HepG2 (cell line): ENCODE data around the gene POLDIP3. TPM values are rescaled to one million over a fixed set of nuclear protein-coding genes. Genes with fewer than 3 reads are reported as not detected.

Experiments
- AHR ChIP-seq: IDR thresholded peaks from 2 replicates; pipeline ENCODE4 v1.6.1; 2018; ENCODE audit warnings: missing genetic modification reagents, missing compliant biosample characterization
- CBFB ChIP-seq: sonication (generic); formaldehyde crosslinking; IDR thresholded peaks from 2 replicates; pipeline ENCODE4 v1.4.0; 2020; ENCODE audit warnings: missing genetic modification reagents
- FOXO1 ChIP-seq: sonication (generic); formaldehyde crosslinking; IDR thresholded peaks from 2 replicates; pipeline ENCODE4 v1.4.0; 2020; ENCODE audit warnings: missing genetic modification reagents
- HOMEZ ChIP-seq: IDR thresholded peaks from 2 replicates; pipeline ENCODE4 v1.6.1; 2016; ENCODE audit warnings: low read depth
- KLF16 ChIP-seq, 2 experiments: sonication (generic) in 1 of 2; formaldehyde crosslinking in 1 of 2; IDR thresholded peaks; 2 replicates each; pipeline versions ENCODE4 v1.6.1 to v1.8.0; 2016 to 2023; ENCODE audit warnings: missing genetic modification reagents in 2 of 2, missing compliant biosample characterization in 1 of 2
- NCOA5 ChIP-seq: sonication (generic); formaldehyde crosslinking; IDR thresholded peaks from 2 replicates; pipeline ENCODE4 v1.4.0; 2020; ENCODE audit warnings: missing genetic modification reagents
- PITX1 ChIP-seq: sonication (generic); formaldehyde crosslinking; IDR thresholded peaks from 2 replicates; pipeline ENCODE4 v1.5.1; 2020; ENCODE audit warnings: mild to moderate bottlenecking, missing genetic modification reagents
- PRDM15 ChIP-seq: sonication (generic); formaldehyde crosslinking; IDR thresholded peaks from 2 replicates; pipeline ENCODE4 v1.4.0; 2020; ENCODE audit warnings: missing genetic modification reagents
- PRDM4 ChIP-seq: sonication (generic); formaldehyde crosslinking; IDR thresholded peaks from 2 replicates; pipeline ENCODE4 v1.9.0; 2021; ENCODE audit warnings: missing genetic modification reagents, borderline replicate concordance
- SMARCE1 ChIP-seq: fragments of 450-650 bp; IDR thresholded peaks from 2 replicates; pipeline ENCODE4 v1.6.1; 2017; ENCODE audit warnings: borderline replicate concordance
- TEAD3 ChIP-seq: optimal IDR thresholded peaks from 2 replicates; pipeline ENCODE3; 2016; ENCODE audit warnings: borderline replicate concordance
- UBTF ChIP-seq: sonication (generic); formaldehyde crosslinking; IDR thresholded peaks from 2 replicates; pipeline ENCODE4 v1.4.0; 2020; ENCODE audit warnings: mild to moderate bottlenecking, missing genetic modification reagents
- ZBTB14 ChIP-seq: sonication (generic); formaldehyde crosslinking; IDR thresholded peaks from 2 replicates; pipeline ENCODE4 v1.4.0; 2020; ENCODE audit warnings: missing genetic modification reagents
- ZFP36L1 ChIP-seq: sonication (generic); formaldehyde crosslinking; IDR thresholded peaks from 2 replicates; pipeline ENCODE4 v1.8.0; 2022; ENCODE audit warnings: mild to moderate bottlenecking, missing genetic modification reagents, moderate library complexity
- ZNF543 ChIP-seq: sonication (generic); formaldehyde crosslinking; IDR thresholded peaks from 2 replicates; pipeline ENCODE4 v1.4.0; 2020; ENCODE audit warnings: mild to moderate bottlenecking, missing genetic modification reagents
- ZNF569 ChIP-seq: sonication (generic); formaldehyde crosslinking; IDR thresholded peaks from 2 replicates; pipeline ENCODE4 v1.5.0; 2020; ENCODE audit warnings: mild to moderate bottlenecking, missing genetic modification reagents, moderate library complexity, borderline replicate concordance
- ZNF761 ChIP-seq: sonication (generic); formaldehyde crosslinking; conservative IDR thresholded peaks from 2 replicates; pipeline ENCODE4 v1.4.0; 2020; ENCODE audit warnings: mild to moderate bottlenecking, missing genetic modification reagents
- ZNF776 ChIP-seq: sonication (generic); formaldehyde crosslinking; IDR thresholded peaks from 2 replicates; pipeline ENCODE4 v1.4.0; 2020; ENCODE audit warnings: mild to moderate bottlenecking, missing genetic modification reagents
- polyA plus RNA-seq, 8 experiments: library from polyadenylated mRNA; depleted of rRNA in 3 of 8; stranded (reverse) in 7 of 8; unstranded in 1 of 8; fragments of >200 nt; fragmentation: Illumina TruSeq in 4 of 8; extraction: Trizol in 4 of 8; gene quantifications; 2 replicates each; pipeline versions ENCODE4 v1.2.1 to v1.2.3, GENCODE V29; 2011 to 2016; ENCODE audit warnings: low read depth in 4 of 8, missing spikeins in 1 of 8, mixed read lengths in 1 of 8; ENCODE audit not compliant: insufficient read depth in 1 of 8
- total RNA-seq, 5 experiments: library from RNA; depleted of rRNA; stranded (reverse); fragments of >200 nt; fragmentation: Illumina TruSeq; extraction: Trizol; gene quantifications; 2 replicates each; pipeline ENCODE4 v1.2.3, GENCODE V29; 2016; ENCODE audit warnings: low read depth in 1 of 5

The POLDIP3 gene
- total and polyA plus RNA-seq, 2 of the 13 experiments (the other 11 are each of a cell fraction or from before 2014, with no cell fraction given) = 45.8 to 47.4 TPM

GRCh38 chr22:42661985-42662831 lies 47.5 kb upstream of the POLDIP3 start (continued):
- TF ChIP-seq KLF16 (CRISPR knock-in tag; IDR thresholded peaks at IDR 0.05) (no peak), SMARCE1 (no peak), ZNF543 (0 out of 2 replicates have a peak, but pooled peaks have one; percentile 31), FOXO1 (no peak), CBFB (CRISPR knock-in tag) (no peak), HOMEZ (CRISPR knock-in tag) (no peak), NCOA5 (no peak), ZFP36L1 (CRISPR knock-in tag) (no peak), ZNF761 (no peak), ZBTB14 (no peak), ZNF776 (CRISPR knock-in tag) (0 out of 2 replicates have a peak, but pooled peaks have one; percentile 19), PRDM4 (no peak), PRDM15 (CRISPR knock-in tag) (no peak), PITX1 (CRISPR knock-in tag) (0 out of 2 replicates have a peak, but pooled peaks have one; percentile 16), TEAD3 (CRISPR knock-in tag) (peak; percentile 14), ZNF569 (CRISPR knock-in tag) (no peak), AHR (CRISPR knock-in tag) (no peak), UBTF (peak; percentile 45; the same call in 1 of the 2 replicates)
